GM13977 (cell line): Measurements from ENCODE around the gene MOCS2.

Experiments
- DNase-seq: peaks from one replicate; pipeline ENCODE4 v3.0.0; 2012; ENCODE audit warnings: low spot score
- in situ Hi-C: fragments of 300-500 bp; cut with MboI; formaldehyde crosslinking; loops from one replicate; pipeline ENCODE4 v1.12.0; 2022; ENCODE audit warnings: low sequenced_read_pairs, low pct_unique_long_range_greater_than_20kb, mixed read lengths, inconsistent platforms; ENCODE audit not compliant: unreplicated experiment
- TF ChIP-seq, protein P1 (sequence below): IDR thresholded peaks from 2 replicates; pipeline ENCODE4 v1.5.1; 2012; ENCODE audit warnings: mild to moderate bottlenecking, control low read depth; ENCODE audit not compliant: insufficient read depth; ENCODE audit errors: extremely low read depth, missing control alignments

MOCS2 gene

GRCh38 chr5:53126521-53126920, 17.0 kb upstream of the MOCS2 start:
- TF ChIP-seq, protein P1, sequence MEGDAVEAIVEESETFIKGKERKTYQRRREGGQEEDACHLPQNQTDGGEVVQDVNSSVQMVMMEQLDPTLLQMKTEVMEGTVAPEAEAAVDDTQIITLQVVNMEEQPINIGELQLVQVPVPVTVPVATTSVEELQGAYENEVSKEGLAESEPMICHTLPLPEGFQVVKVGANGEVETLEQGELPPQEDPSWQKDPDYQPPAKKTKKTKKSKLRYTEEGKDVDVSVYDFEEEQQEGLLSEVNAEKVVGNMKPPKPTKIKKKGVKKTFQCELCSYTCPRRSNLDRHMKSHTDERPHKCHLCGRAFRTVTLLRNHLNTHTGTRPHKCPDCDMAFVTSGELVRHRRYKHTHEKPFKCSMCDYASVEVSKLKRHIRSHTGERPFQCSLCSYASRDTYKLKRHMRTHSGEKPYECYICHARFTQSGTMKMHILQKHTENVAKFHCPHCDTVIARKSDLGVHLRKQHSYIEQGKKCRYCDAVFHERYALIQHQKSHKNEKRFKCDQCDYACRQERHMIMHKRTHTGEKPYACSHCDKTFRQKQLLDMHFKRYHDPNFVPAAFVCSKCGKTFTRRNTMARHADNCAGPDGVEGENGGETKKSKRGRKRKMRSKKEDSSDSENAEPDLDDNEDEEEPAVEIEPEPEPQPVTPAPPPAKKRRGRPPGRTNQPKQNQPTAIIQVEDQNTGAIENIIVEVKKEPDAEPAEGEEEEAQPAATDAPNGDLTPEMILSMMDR = no peak
- DNase-seq = no peak
- in situ Hi-C loops = no loop called here

DNA sequence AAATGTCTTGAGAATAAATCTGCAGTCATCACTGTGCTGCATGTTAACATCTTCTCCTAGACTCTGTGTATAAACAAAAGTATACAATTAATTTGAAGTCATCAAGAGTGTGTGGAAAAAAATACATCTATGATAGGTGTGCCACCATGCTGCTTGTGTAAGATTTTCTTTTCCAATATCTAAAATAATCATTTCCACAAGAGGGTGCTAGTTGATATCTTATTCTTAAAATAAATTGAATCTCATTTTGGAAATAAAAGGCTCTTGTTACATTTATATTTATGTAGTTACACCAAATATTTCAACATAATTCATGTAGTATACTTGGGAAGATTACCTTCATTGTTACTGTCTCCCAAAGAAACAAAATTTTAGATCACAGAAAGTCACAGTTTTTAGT, 14.1 kb upstream of the MOCS2 start:
- in situ Hi-C loops = no loop called here
- TF ChIP-seq, protein P1 = peak; percentile 3
- no peak for DNase-seq

GRCh38 chr5:53120165-53120564, 10.6 kb upstream of the MOCS2 start:
- in situ Hi-C loops = no loop called here

GRCh38 chr5:53118879-53119278, 9.3 kb upstream of the MOCS2 start:
- TF ChIP-seq, protein P1 = no peak
- in situ Hi-C loops = no loop called here
- DNase-seq = no peak

More at GRCh38 chr5:53120165-53120564, 10.6 kb upstream of the MOCS2 start:
- no peak for DNase-seq
- TF ChIP-seq, protein P1 = no peak

GRCh38 chr5:53116597-53116996, 7.0 kb upstream of the MOCS2 start:
- TF ChIP-seq, protein P1 = no peak
- in situ Hi-C loops = no loop called here
- DNase-seq = no peak

- in situ Hi-C loops = no loop called here
- no peak for DNase-seq
- TF ChIP-seq, protein P1 = no peak
Measured at GRCh38 chr5:53114988-53115387, 5.4 kb upstream of the MOCS2 start.

- no peak for DNase-seq
- TF ChIP-seq, protein P1 = no peak
- in situ Hi-C loops = no loop called here
Measured at GRCh38 chr5:53113947-53114346, 4.4 kb upstream of the MOCS2 start.
